ENCODE results near the gene UHMK1. TPM values are rescaled to one million over a fixed set of nuclear protein-coding genes. Genes with fewer than 3 reads are reported as not detected.
"Not testable (repeated sequence)": the region's sequence is repeated elsewhere in the genome, so short reads cannot be mapped to it uniquely, and the experiment has no call there.

The UHMK1 gene
- polyA plus RNA-seq, 1 donor, result 44.0 TPM

DNA sequence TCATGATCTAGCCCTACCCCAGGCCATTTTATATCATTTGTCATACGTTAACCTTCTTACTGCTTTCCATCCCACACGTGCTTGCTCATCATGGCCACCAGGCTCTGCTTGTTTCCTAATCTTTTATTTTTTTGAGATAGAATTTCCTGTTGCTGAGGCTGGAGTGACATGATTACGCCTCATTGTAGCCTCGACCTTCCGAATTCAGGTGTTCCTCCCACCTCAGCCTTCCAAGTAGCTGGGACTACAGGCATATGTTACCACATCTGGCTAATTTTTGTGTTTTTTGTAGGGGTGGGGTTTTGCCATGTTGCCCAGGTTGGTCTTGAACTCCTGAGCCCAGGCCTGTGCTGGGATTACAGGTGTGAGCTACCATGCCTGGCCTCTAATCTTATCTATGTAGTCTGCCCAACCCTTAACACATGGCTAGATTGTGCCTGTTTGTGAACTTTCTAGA lies 67.2 kb downstream of the UHMK1 start:
- DNase-seq, result no peak

DNA sequence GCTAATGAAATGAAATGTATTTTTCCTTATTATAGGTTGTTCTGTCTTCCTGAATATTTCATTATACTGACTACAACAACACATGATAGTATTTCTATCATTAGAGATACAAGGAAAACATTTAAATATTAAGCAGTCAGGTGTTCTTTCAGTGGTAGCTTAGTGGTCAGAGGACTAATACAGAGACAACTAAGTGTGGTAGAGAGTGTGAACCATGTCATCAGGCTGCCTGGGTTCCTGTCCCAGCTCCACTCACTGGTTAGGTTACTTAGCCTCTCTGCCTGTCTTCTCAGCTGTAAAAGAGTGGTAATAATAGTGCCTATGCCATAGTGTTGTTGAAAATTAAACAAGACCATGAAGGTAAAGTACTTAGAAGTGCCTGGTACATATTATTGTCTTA lies 67.8 kb downstream of the UHMK1 start:
- no peak for DNase-seq

DNA sequence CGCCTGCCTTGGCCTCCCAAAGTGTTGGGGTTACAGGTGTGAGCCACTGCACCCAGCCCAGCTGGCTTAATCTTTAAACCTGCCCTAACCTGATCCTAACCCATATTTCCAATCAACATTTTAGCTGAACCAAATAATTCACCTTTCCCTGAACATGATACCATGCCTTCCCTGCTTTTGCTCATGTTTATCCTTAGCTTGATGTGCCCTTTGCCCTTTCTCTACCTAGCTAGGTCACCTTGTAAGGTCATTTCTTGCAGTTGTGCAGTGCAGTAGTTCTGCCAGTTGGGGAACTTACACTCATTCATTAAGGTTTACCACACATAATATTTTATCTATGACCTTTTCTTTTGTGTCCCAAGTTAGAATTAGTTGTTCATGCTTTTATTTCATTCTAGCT lies 69.3 kb downstream of the UHMK1 start:
- DNase-seq, result no peak

DNA sequence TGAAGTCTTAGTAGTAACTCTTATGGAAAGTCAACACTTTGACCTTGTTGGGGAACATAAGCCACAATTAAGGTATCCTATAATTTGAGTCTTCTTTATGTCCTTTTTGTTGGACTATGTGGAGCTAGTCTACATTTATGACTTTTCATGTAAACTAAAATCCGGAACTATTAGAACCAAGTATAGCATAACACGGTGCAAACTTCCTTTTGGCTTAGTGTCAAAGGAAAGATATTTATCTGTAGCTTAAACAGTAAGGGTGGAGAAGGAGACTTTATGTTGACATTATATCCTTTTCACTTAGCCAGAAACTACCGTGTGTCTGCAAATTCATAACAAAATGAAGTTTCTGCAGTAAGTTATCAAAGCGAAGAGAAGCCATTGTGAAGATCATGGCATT lies 71.2 kb downstream of the UHMK1 start:
- no peak for DNase-seq

DNA sequence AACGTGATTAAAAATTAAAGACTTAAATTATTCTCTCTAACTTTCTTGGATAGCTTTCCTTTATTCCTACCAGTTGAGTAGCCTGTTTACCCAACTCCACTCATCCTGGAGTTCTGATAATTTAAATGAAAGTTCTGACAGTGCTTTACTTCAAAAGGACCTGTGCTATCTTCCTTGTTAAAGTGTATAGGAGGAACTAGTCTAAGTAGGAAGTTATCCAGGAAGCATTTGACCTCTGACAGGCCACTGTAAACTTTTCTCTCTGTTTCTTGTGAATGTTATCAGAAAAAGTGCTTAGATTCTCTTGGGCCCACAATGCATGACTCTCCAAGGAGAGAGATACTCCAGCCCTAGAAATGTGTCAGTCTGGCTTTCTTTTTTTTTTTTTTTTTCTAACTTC lies 73.1 kb downstream of the UHMK1 start:
- DNase-seq, result no peak

DNA sequence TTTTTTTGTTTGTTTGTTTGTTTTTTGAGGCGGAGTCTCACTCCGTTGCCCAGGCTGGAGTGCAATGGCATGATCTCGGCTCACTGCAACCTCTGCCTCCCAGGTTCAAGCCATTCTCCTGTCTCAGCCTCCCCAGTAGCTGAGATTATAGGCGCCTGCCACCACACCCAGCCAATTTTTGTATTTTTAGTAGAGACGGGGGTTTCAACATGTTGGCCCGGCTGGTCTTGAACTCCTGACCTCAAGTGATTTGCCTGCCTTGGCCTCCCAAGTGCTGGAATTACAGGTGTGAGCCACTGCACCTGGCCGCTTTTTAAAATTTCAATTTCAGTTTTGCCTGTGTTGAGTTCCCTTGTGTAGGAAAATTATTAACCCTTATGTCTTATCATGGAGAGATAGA lies 73.5 kb downstream of the UHMK1 start:
- not testable (repeated sequence) for DNase-seq

DNA sequence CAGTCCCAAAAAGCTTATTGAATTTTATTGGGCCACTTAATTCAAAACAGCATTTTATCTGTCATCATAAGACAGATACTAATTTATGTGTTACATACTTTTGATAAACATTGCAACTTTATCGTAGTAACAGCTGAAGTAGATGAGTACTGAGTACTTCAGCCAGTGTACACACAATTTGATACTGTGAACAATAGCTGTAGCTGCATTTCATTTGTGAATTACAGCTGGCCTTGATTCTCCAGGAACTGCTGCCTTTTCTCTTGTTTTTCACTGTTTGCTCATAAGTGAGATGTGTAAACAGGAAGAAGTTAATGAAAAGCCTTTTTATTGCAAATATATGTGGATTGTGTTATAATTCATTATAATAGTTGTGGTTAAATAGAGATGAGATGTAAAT lies 74.1 kb downstream of the UHMK1 start:
- no peak for DNase-seq

DNA sequence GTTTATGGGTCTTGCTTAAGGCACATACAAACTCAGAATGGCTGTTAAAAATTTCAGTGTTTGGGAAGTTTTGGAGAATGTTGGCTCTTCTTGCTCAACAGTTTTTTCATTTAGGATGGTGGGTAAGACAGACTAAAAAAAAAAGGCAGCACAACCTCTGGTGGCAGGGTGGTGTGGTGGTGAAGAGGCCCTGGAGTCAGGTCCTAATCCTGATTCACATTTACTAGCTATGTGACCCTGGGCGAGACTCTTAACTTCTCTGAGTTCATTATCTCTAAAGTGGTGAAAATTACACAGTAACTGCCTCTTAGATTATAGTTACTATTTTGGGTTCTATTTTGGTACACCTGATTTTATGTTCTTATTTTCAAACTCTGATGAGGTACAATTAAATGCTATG lies 75.5 kb downstream of the UHMK1 start:
- DNase-seq, result no peak

DNA sequence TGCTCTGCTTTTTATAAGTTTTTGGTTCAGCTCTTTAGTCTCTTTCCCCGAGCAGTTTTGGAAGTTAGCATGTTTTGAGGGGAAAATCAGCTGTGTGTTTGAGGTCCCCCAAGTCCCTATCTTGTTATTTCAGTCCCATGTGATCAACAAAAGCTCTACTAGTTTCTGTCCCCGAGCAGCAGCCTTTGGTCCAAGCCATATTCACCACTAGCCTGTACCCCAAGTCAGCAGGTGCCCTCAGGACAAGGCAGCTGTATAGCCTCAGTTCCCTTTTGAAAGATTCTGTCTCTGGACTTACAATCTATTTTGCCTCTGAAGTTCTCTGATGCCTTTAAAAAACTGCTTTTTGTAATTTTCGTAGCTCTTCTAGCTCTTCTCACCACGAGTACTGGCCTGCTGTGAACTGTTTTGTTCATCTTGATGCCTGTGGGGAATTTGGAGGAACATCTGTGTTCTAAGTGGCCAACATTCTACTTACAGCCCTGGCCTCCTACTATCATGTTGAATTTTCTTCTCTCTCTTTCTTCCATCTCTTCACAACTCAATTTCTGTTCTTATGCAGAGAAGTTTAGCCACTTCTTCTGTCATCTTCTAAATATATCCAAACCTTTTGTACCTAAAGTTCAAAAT lies 80.6 kb downstream of the UHMK1 start:
- DNase-seq, result no peak

DNA sequence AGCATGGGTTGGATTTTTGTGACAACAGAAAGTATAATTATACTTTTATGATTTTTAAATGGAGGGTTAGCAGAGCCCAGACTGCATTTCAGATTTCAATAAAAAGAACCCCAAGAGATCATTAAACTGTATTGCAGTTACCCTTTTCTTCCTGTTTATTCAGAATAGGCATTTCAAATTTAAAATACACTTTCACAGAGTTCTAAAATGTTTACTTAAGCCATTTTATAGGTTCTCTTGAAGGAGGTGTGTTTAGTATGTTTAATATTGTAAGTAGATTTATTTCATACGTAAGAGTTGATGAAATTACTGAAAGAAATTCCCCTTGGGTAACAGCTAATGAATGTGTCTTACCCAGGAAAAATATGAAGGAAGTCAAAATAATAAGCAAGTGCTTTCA lies 81.3 kb downstream of the UHMK1 start:
- no peak for DNase-seq

Other genes starting within 250 kb of the UHMK1 start
- gene SPATA46, start 121.0 kb upstream of the UHMK1 start, polyA plus RNA-seq (ENCODE audit: insufficient read length), result 2.2 TPM
- 16.9 TPM for gene C1orf226, start 116.1 kb upstream of the UHMK1 start, polyA plus RNA-seq (ENCODE audit: insufficient read length)
- gene SH2D1B, start 85.7 kb upstream of the UHMK1 start, polyA plus RNA-seq (ENCODE audit: insufficient read length), result 0.13 TPM
- gene UAP1, start 63.9 kb downstream of the UHMK1 start, polyA plus RNA-seq (ENCODE audit: insufficient read length), result 40.2 TPM
- 22.2 TPM for gene DDR2, start 134.6 kb downstream of the UHMK1 start, polyA plus RNA-seq (ENCODE audit: insufficient read length)

Measured in left kidney (tissue), 2 donors.